Fibroblast of the aortic adventitia (primary cell): ENCODE data around the gene OR6C2. TPM values are rescaled to one million over a fixed set of nuclear protein-coding genes. Genes with fewer than 3 reads are reported as not detected.

Source experiments
- DNase-seq: peaks from one replicate; pipeline ENCODE4 v3.0.0-alpha.2; 2010; ENCODE audit warnings: low read depth
- H3K4me3 ChIP-seq: 2 replicates; pipeline ENCODE4 v1.5.1; 2011; ENCODE audit warnings: low read depth, mild to moderate bottlenecking, control low read depth, low read length, moderate library complexity
- CTCF ChIP-seq: IDR thresholded peaks from 2 replicates; pipeline ENCODE4 v1.5.1; 2011; ENCODE audit warnings: mild to moderate bottlenecking, low read length, control low read depth, inconsistent platforms; ENCODE audit not compliant: insufficient read depth
- total RNA-seq: library from RNA; depleted of rRNA; stranded (reverse); fragments of >200 nt; gene quantifications from 2 replicates; pipeline ENCODE4 v1.2.3, GENCODE V29; 2012; ENCODE audit warnings: low replicate concordance

The OR6C2 gene
- total RNA-seq, 1 donor: not detected

GRCh38 chr12:55492078-55492477, 48.2 kb downstream of the OR6C2 start, which contains the start of gene OR6C68:
Gene OR6C68 (plus strand): TSS chr12:55492378. CDS start chr12:55492378, 0 bp downstream.
- no peak for TF ChIP-seq CTCF
- no peak within 1 kb of the TSS for H3K4me3 ChIP-seq
- no peak for DNase-seq

DNA sequence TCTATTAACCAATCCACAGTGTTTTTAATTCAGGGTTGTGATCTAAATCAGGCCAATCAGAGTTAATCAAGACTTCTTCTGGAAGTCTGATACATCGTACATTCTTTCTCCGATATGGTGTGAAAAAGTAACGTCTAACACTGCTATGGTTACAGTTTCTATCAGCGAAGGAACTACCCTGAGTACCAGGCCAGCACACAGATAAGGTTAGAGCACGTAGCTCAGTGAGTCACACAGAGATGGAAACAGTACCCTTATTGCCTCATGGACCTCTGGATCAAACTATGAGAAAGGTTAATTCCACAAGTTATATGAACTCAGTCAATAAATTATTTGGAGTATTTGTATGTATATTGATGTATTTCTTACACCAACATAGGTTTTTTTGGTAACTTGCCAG, 51.6 kb downstream of the OR6C2 start:
- TF ChIP-seq CTCF: no peak
- H3K4me3 ChIP-seq: no peak overlapping the region
- no peak for DNase-seq

GRCh38 chr12:55499231-55499630, 55.4 kb downstream of the OR6C2 start:
- H3K4me3 ChIP-seq: no peak overlapping the region
- no peak for TF ChIP-seq CTCF
- DNase-seq: no peak

DNA sequence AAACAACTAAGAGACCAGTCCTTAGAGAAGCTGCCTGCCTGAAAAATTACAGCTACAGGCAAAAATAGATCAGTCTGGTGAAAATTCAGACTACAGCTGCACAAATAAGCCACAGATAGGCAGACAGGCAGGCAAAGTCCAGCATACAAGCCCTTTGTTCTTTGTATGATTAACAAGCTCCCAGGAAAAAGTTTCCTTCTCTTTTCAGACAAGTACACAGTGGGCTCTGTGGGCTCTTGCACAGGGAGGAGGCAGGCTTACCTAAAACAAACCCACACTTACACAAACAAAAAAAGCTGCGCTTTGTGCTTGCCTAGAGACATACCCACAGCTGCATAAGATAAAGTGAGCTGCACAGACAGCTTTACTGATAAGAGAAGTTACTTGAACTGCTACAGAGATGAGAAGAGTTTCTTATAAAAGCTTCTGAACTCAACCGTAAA, 56.0 kb downstream of the OR6C2 start:
- H3K4me3 ChIP-seq: no peak overlapping the region
- no peak for DNase-seq
- TF ChIP-seq CTCF: no peak

- DNase-seq: no peak
- H3K4me3 ChIP-seq: no peak overlapping the region
- no peak for TF ChIP-seq CTCF
Measured at GRCh38 chr12:55501601-55502000, 57.7 kb downstream of the OR6C2 start.

Other genes starting within 250 kb of the OR6C2 start
- gene OR10A7, start 223.1 kb upstream of the OR6C2 start, total RNA-seq: not detected in 2 replicates
- not detected in 2 replicates for gene OR6C74, start 199.5 kb upstream of the OR6C2 start, total RNA-seq
- gene OR6C6, start 147.5 kb upstream of the OR6C2 start, total RNA-seq: not detected in 2 replicates
- gene OR6C1, start 129.7 kb upstream of the OR6C2 start, total RNA-seq: not detected in 2 replicates
- gene OR6C3, start 113.3 kb upstream of the OR6C2 start, total RNA-seq: not detected in 2 replicates
- gene OR6C75, start 81.1 kb upstream of the OR6C2 start, total RNA-seq: not detected in 2 replicates
- not detected in 2 replicates for gene OR6C65, start 43.5 kb upstream of the OR6C2 start, total RNA-seq
- not detected in 2 replicates for gene OR6C76, start 17.8 kb upstream of the OR6C2 start, total RNA-seq
- not detected in 2 replicates for gene OR6C70, start 26.1 kb downstream of the OR6C2 start, total RNA-seq
- not detected in 2 replicates for gene OR6C68, start 48.3 kb downstream of the OR6C2 start, total RNA-seq
- not detected in 2 replicates for gene OR6C4, start 105.5 kb downstream of the OR6C2 start, total RNA-seq
- gene OR2AP1, start 128.4 kb downstream of the OR6C2 start, total RNA-seq: not detected in 2 replicates
- gene OR10P1, start 192.8 kb downstream of the OR6C2 start, total RNA-seq: not detected in 2 replicates